Measurements from ENCODE around the gene TOM1L2.

GRCh38 chr17:17880577-17881196 is 91.5 kb downstream of the TOM1L2 start:
- TF ChIP-seq, protein P1, sequence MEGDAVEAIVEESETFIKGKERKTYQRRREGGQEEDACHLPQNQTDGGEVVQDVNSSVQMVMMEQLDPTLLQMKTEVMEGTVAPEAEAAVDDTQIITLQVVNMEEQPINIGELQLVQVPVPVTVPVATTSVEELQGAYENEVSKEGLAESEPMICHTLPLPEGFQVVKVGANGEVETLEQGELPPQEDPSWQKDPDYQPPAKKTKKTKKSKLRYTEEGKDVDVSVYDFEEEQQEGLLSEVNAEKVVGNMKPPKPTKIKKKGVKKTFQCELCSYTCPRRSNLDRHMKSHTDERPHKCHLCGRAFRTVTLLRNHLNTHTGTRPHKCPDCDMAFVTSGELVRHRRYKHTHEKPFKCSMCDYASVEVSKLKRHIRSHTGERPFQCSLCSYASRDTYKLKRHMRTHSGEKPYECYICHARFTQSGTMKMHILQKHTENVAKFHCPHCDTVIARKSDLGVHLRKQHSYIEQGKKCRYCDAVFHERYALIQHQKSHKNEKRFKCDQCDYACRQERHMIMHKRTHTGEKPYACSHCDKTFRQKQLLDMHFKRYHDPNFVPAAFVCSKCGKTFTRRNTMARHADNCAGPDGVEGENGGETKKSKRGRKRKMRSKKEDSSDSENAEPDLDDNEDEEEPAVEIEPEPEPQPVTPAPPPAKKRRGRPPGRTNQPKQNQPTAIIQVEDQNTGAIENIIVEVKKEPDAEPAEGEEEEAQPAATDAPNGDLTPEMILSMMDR (IDR thresholded peaks at IDR 0.05 in 4 of 5, conservative IDR thresholded peaks at IDR 0.05 in 1 of 5) = no peak
- TF ChIP-seq POLR2A (IDR thresholded peaks at IDR 0.05) = no peak
